ENCODE measurements around the gene SYNPO2.
"Not testable (repeated sequence)": the region's sequence is repeated elsewhere in the genome, so short reads cannot be mapped to it uniquely, and the experiment has no call there.

Gene SYNPO2

DNA sequence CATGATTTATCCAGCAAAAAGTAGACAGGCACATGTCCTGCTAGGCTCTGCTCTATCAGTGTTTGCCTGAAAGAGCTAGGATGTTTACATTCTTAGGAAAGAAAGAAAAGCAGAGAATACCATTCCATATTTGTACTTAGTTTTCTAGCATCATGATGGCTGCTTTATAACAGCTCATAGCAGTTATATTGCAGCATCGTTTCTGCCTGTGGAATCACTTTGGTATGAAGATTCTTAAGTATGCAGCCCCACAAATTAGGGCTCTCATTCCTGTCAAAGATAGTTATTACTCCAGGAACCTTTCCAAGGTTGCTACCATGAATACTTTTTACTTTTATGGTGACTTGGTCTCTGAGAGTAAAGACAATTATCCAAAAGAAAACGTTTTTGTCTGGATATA, 128.0 kb downstream of the SYNPO2 start:
- no peaks in the 10 kb centered on the region for H3K36me3 ChIP-seq (replicated peaks)
- H3K27me3 ChIP-seq (replicated peaks), result no peaks in the 10 kb centered on the region
- DNase-seq, result no peak
- H3K4me3 ChIP-seq (ENCODE audit: low read depth, low read length), result no peak overlapping the region
- TF ChIP-seq, protein P1, sequence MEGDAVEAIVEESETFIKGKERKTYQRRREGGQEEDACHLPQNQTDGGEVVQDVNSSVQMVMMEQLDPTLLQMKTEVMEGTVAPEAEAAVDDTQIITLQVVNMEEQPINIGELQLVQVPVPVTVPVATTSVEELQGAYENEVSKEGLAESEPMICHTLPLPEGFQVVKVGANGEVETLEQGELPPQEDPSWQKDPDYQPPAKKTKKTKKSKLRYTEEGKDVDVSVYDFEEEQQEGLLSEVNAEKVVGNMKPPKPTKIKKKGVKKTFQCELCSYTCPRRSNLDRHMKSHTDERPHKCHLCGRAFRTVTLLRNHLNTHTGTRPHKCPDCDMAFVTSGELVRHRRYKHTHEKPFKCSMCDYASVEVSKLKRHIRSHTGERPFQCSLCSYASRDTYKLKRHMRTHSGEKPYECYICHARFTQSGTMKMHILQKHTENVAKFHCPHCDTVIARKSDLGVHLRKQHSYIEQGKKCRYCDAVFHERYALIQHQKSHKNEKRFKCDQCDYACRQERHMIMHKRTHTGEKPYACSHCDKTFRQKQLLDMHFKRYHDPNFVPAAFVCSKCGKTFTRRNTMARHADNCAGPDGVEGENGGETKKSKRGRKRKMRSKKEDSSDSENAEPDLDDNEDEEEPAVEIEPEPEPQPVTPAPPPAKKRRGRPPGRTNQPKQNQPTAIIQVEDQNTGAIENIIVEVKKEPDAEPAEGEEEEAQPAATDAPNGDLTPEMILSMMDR (IDR thresholded peaks at IDR 0.05; ENCODE audit: low read depth, low read length, missing control alignments), result no peak
- H3K27ac ChIP-seq, result no peak overlapping the region
- in situ Hi-C loops (cut with HindIII; ENCODE audit: low pct_ligation_motif_present, low sequenced_read_pairs), result no loop called here

DNA sequence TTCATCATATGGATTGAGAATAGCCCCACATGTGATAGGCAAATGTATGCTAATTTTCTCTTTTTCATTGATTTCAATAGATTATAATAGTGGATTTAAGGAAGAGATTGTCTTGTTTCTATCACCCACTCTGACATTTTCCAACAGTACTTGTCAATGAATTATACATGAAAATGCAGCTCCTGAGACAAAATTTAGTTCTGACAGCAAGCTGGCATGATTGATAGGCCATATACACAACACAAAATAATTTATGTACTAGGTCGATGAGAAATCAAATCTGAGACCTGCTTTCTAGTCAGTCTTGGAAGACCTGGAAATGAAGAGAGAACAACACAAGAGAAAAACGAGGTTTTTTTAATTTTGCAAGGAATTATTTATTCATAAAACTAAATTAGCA, 129.0 kb downstream of the SYNPO2 start:
- no peak for DNase-seq
- Histone ChIP-seq H3K36me3 (replicated peaks) (no peaks in the 10 kb centered on the region), H3K27ac (no peak overlapping the region), H3K27me3 (replicated peaks) (no peaks in the 10 kb centered on the region), H3K4me3 (ENCODE audit: low read depth, low read length) (no peak overlapping the region)
- TF ChIP-seq, protein P1 (IDR thresholded peaks at IDR 0.05; ENCODE audit: low read depth, low read length, missing control alignments), result no peak
- in situ Hi-C loops (cut with HindIII; ENCODE audit: low pct_ligation_motif_present, low sequenced_read_pairs), result no loop called here

DNA sequence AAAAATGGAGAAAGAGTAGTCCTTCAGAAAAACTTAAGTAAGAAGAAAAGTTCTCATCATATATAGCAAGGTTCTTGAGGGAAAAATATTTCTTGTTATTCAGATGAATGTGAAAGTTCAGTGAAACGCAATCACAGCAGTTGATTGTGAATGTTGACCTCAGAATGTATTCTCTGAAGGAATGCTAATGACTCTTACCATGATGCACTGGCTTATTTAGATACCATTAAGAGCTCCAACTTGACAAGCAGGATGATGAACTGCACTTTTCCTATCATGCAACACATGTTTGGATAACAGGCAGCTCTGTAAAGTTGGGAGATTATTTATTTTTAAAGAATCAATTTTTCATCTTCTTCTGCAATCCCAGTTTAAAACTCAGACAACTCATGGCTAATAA, 131.5 kb downstream of the SYNPO2 start:
- H3K36me3 ChIP-seq (replicated peaks), result no peaks in the 10 kb centered on the region
- in situ Hi-C loops (cut with HindIII; ENCODE audit: low pct_ligation_motif_present, low sequenced_read_pairs), result no loop called here
- no peak for DNase-seq
- H3K27me3 ChIP-seq (replicated peaks), result no peaks in the 10 kb centered on the region
- TF ChIP-seq, protein P1 (IDR thresholded peaks at IDR 0.05; ENCODE audit: low read depth, low read length, missing control alignments), result no peak
- no peak overlapping the region for H3K27ac ChIP-seq
- H3K4me3 ChIP-seq (ENCODE audit: low read depth, low read length), result no peak overlapping the region

DNA sequence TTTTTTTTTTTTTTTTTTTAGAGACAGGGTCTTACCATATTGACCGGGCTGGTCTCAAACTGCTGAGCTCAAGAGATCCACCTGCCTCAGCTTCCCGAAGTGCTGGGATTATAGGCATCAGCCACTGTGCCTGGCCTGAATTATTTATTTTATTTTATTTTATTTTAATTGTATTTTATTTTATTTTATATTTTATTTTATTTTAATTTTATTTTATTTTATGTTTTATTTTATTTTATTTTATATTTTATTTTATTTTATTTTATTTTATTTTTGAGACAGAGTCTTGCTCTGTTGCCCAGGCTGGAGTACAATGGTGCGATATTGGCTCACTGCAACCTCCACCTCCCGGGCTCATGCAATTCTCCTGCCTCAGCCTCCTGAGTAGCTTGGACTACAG, 133.9 kb downstream of the SYNPO2 start:
- in situ Hi-C loops (cut with HindIII; ENCODE audit: low pct_ligation_motif_present, low sequenced_read_pairs); H3K4me3 ChIP-seq (ENCODE audit: low read depth, low read length); H3K36me3 ChIP-seq (replicated peaks); H3K27me3 ChIP-seq (replicated peaks); H3K27ac ChIP-seq; DNase-seq: not testable (repeated sequence)

DNA sequence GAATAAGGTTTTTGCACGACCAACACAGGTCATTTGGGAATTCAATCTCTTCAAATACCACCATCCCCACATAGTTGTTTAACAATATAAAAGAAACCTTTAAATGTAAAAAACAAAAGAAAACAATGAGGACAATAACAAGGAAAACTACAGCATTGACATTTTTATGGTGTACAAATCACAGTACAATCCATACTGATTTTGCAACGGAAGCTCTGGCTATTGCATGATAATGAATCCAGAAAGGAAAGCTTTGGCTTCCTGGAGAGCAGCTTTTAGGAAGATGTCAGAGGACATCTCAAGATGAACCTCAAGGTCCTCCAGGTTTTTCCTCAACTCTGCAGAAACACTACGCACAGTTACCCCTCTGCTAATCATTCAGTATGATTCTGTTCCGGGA, 135.4 kb downstream of the SYNPO2 start:
- Histone ChIP-seq H3K27me3 (replicated peaks) (no peaks in the 10 kb centered on the region), H3K27ac (no peak overlapping the region), H3K36me3 (replicated peaks) (no peaks in the 10 kb centered on the region), H3K4me3 (ENCODE audit: low read depth, low read length) (no peak overlapping the region)
- in situ Hi-C loops (cut with HindIII; ENCODE audit: low pct_ligation_motif_present, low sequenced_read_pairs), result no loop called here
- DNase-seq, result no peak
- TF ChIP-seq, protein P1 (IDR thresholded peaks at IDR 0.05; ENCODE audit: low read depth, low read length, missing control alignments), result no peak

DNA sequence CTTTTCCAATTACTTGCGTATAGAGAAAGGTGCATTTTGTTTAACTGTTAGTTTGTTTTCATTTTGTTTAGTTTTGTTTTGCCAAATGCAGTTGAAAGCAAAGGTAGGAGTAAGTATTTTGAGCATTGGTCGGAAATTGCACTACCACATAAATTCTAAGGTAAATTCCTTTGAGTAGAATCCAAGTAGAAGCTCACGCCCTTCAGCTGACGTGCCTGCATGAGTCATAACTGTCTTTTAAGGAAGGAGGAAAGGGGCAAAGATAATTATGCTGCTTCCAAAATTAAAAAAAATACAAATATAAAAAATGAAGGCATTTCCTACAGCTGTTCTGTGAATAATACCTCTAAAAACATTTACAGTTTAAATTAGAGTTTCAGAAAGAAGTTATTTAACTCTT, 136.8 kb downstream of the SYNPO2 start:
- TF ChIP-seq, protein P1 (IDR thresholded peaks at IDR 0.05; ENCODE audit: low read depth, low read length, missing control alignments), result no peak
- H3K4me3 ChIP-seq (ENCODE audit: low read depth, low read length), result no peak overlapping the region
- no peaks in the 10 kb centered on the region for H3K27me3 ChIP-seq (replicated peaks)
- peak; percentile 65 for DNase-seq
- no peaks in the 10 kb centered on the region for H3K36me3 ChIP-seq (replicated peaks)
- peak overlapping the region; percentile 86 for H3K27ac ChIP-seq
- in situ Hi-C loops (cut with HindIII; ENCODE audit: low pct_ligation_motif_present, low sequenced_read_pairs), result no loop called here
